ENCODE data around the gene GOLGA1. TPM values are rescaled to one million over a fixed set of nuclear protein-coding genes. Genes with fewer than 3 reads are reported as not detected.
"Not testable (repeated sequence)": the region's sequence is repeated elsewhere in the genome, so short reads cannot be mapped to it uniquely, and the experiment has no call there.

Gene GOLGA1, protein sequence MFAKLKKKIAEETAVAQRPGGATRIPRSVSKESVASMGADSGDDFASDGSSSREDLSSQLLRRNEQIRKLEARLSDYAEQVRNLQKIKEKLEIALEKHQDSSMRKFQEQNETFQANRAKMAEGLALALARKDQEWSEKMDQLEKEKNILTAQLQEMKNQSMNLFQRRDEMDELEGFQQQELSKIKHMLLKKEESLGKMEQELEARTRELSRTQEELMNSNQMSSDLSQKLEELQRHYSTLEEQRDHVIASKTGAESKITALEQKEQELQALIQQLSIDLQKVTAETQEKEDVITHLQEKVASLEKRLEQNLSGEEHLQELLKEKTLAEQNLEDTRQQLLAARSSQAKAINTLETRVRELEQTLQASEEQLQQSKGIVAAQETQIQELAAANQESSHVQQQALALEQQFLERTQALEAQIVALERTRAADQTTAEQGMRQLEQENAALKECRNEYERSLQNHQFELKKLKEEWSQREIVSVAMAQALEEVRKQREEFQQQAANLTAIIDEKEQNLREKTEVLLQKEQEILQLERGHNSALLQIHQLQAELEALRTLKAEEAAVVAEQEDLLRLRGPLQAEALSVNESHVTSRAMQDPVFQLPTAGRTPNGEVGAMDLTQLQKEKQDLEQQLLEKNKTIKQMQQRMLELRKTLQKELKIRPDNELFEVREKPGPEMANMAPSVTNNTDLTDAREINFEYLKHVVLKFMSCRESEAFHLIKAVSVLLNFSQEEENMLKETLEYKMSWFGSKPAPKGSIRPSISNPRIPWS
- 10 to 100 TPM; 22.5 to 24.0 TPM for total RNA-seq

DNA sequence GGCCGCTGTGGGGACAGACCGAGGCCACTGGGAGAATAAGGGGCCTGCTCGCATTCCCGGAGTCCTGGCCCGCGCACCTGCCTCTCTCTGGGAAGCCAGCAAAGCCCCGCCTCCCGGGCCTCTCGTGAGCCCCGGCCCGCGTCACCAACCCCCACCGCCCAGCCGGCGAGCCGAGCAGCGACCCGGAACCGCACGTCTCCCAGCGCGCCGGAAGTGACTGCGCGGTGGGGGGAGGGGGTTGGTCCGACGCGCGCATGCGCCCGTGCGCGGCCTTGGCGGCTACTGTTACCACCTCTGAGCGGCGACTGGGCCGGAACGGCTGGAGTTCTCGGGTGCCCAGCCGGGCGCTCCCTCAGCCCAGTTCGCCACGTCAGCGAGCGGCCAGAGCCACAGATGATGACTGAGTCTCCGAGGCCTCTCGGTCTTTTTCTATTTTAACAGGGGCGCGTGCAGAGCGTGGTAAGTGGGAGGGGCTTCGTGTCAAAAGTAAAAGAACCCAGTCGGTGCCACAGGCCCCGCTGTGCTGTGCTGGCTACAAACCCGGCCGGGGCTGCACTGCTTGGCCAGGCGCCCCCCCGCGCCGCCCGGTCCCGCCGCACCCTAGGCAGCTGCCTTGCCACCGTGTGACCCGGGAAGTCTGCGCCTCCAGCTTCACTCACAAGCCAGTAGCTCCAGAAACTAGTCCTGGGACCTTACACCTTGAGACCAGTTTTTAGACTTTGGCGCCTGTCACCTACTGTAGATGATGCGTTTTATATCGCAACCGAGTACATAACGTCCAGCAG, at the start of gene GOLGA1:
Gene GOLGA1 (minus strand): TSS at position 190 of the 785 bp plus-strand sequence. CDS start 2,372 bp downstream, outside the sequence.
- Mint-ChIP-seq H3K9me3 (no peaks in the 10 kb centered on the region), H3K36me3 (ENCODE audit: insufficient read depth in 2 of 2) (peaks cover 2 to 4% of the 10 kb centered on the region in 2 donors), H3K4me1 (ENCODE audit: low read depth) (peaks cover 29% of the 10 kb centered on the region), H3K4me3 (peak within 1 kb of the TSS; percentile 85 to 99), H3K27ac (peak within 1 kb of the TSS; percentile 100), H3K27me3 (ENCODE audit: low read depth) (no peaks in the 10 kb centered on the region)
- peak; percentile 90 to 91 for ATAC-seq (replicated peaks in 1 of 2)
- DNase-seq: peak; percentile 93 to 95

DNA sequence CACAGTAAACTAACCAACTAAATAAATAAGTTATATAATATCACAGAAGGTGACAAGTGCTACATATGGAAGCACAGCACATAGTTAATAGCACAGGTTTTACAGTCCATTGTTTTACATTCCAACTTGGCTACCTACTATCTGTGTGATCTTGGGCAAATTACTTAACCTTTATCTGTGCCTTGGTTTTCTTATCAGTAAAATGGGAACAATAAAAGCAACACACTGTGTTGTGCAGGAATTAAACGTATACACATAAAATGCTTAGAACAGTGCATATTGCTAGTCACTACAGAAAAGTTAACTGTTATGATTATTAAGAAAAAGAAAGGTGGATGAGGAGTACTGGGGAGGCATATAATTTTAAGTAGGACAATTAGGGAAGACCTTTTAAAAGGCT, 42.8 kb upstream of the GOLGA1 start:
- no peak for DNase-seq
- H3K4me1 Mint-ChIP-seq (ENCODE audit: low read depth): no peaks in the 10 kb centered on the region
- no peaks in the 10 kb centered on the region for H3K27me3 Mint-ChIP-seq (ENCODE audit: low read depth)
- ATAC-seq (replicated peaks in 1 of 2): no peak
- no peak overlapping the region for H3K27ac Mint-ChIP-seq
- no peaks in the 10 kb centered on the region for H3K9me3 Mint-ChIP-seq
- H3K36me3 Mint-ChIP-seq (ENCODE audit: insufficient read depth in 2 of 2): peaks cover 0 to 9% of the 10 kb centered on the region in 2 donors
- no peak overlapping the region for H3K4me3 Mint-ChIP-seq

DNA sequence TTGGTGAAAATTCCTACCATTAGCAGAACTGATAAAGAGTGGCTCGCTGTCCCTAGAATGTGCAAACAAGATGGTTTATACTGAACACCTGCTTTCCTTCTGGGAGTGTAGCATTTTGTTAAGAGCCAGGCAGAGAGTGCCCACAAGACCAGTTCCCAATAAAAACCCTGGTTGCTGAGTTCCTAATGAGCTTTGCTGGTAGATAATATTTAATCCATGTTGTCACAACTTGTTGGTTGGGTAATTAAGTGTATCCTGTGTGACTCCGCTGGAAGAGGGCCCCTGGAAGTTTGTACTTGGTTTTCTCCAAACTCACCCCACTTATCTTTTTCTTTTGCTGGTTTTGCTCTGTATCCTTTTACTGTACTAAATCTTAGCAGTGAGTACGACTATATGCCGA, 39.5 kb upstream of the GOLGA1 start:
- peaks cover 0 to 6% of the 10 kb centered on the region in 2 donors for H3K36me3 Mint-ChIP-seq (ENCODE audit: insufficient read depth in 2 of 2)
- H3K4me1 Mint-ChIP-seq (ENCODE audit: low read depth): no peaks in the 10 kb centered on the region
- no peaks in the 10 kb centered on the region for H3K27me3 Mint-ChIP-seq (ENCODE audit: low read depth)
- no peak overlapping the region for H3K4me3 Mint-ChIP-seq
- no peak for ATAC-seq (replicated peaks in 1 of 2)
- DNase-seq: no peak
- no peak overlapping the region for H3K27ac Mint-ChIP-seq
- no peaks in the 10 kb centered on the region for H3K9me3 Mint-ChIP-seq

DNA sequence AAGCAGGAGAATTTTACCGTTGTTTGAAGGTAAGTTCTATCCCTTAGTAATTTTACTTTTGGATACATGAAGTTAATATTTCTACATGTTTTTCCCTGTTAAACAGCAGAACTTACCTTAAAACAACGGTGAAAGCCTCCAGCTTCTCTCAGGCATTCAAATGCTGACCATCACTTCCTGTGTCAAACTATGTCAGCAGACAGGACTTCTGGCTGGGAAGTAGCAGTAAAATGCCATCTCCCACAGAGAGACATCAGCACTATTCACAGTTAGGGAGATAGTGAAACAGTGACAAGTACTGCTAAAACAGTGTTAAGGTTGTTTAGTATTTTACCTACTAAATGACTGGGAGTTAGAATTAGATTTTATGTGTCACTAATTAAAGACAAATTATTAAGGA, 34.2 kb upstream of the GOLGA1 start:
- H3K9me3 Mint-ChIP-seq: peaks cover 0 to 1% of the 10 kb centered on the region in 2 donors
- H3K27ac Mint-ChIP-seq: no peak overlapping the region
- H3K4me3 Mint-ChIP-seq: no peak overlapping the region
- DNase-seq (no peak), ATAC-seq (replicated peaks in 1 of 2) (no peak)
- no peaks in the 10 kb centered on the region for H3K27me3 Mint-ChIP-seq (ENCODE audit: low read depth)
- H3K4me1 Mint-ChIP-seq (ENCODE audit: low read depth): peaks cover 18% of the 10 kb centered on the region
- peaks cover 4 to 10% of the 10 kb centered on the region in 2 donors for H3K36me3 Mint-ChIP-seq (ENCODE audit: insufficient read depth in 2 of 2)

DNA sequence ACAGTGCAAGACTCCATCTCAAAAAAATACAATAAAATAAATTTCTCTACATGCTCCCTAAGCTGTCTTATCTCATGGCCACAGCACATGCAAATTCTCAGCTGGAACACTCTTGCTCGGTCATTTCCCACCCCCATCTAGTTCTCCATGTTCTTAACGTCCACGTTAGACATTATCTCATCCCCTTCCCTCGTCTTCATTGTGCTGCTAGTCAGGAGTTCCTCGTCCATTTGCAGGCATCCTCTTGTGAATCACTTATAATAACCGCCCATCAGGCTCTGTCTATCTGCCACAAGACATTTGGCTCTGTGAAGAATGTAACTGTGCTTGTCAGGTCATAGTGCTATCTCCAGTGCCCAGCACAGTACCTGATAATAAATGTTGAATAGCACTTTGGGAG, 32.9 kb upstream of the GOLGA1 start:
- no peaks in the 10 kb centered on the region for H3K27me3 Mint-ChIP-seq (ENCODE audit: low read depth)
- H3K9me3 Mint-ChIP-seq: peaks cover 0 to 1% of the 10 kb centered on the region in 2 donors
- H3K4me1 Mint-ChIP-seq (ENCODE audit: low read depth): peaks cover 18% of the 10 kb centered on the region
- DNase-seq (no peak), ATAC-seq (replicated peaks in 1 of 2) (no peak)
- H3K4me3 Mint-ChIP-seq: no peak overlapping the region
- H3K27ac Mint-ChIP-seq: no peak overlapping the region
- H3K36me3 Mint-ChIP-seq (ENCODE audit: insufficient read depth in 2 of 2): peaks cover 5 to 10% of the 10 kb centered on the region in 2 donors

DNA sequence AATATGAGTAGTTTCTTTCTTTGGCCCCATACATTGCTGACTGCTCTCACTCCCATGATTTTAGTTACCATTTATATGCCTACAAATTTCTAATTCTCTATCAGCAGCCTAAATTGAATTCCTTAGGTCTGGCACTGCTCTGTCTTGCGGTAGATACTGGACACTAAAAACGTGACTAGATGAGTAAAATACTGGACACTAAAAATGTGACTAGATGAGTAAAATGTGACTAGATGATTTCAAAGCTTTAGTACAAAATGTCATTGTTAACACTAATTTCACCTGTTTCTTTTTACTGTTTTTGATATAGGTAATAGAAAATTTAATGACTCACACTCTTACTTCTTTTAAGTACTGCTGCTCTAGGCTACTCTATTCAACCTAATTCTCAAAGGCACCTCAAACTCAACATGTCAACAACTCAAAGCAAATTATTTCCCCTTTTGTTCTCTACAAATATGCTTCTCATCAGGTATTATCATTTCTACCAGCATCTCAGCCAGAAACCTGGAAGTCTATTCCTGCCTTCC, 31.4 kb upstream of the GOLGA1 start:
- H3K27me3 Mint-ChIP-seq (ENCODE audit: low read depth): no peaks in the 10 kb centered on the region
- ATAC-seq (replicated peaks in 1 of 2): peak; percentile 29 to 71
- peak overlapping the region; percentile 0 for H3K27ac Mint-ChIP-seq
- peaks cover 0 to 1% of the 10 kb centered on the region in 2 donors for H3K9me3 Mint-ChIP-seq
- peaks cover 18% of the 10 kb centered on the region for H3K4me1 Mint-ChIP-seq (ENCODE audit: low read depth)
- H3K36me3 Mint-ChIP-seq (ENCODE audit: insufficient read depth in 2 of 2): peaks cover 5 to 10% of the 10 kb centered on the region in 2 donors
- no peak for DNase-seq
- H3K4me3 Mint-ChIP-seq: no peak overlapping the region

DNA sequence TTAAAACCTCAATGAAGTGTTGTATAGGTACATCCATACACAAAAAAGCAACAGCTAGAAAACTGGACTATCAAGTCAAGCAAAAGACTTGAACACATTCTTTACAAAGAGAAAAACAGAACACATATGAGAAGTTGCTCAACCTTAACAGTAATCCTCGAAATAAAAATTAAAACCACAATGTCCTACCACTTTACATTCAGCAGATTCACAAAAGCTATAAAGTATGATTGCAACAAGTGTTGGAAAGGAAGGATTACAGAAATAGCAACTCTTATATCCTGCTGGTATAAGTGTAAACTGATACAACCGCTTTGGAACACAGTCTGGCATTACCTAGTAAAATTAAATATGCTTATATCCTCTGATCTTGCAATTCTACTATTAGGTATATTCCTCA, 28.5 kb upstream of the GOLGA1 start:
- no peak overlapping the region for H3K27ac Mint-ChIP-seq
- no peak for DNase-seq
- ATAC-seq (replicated peaks in 1 of 2): no peak
- no peaks in the 10 kb centered on the region for H3K27me3 Mint-ChIP-seq (ENCODE audit: low read depth)
- peaks cover 0 to 1% of the 10 kb centered on the region in 2 donors for H3K9me3 Mint-ChIP-seq
- H3K4me3 Mint-ChIP-seq: no peak overlapping the region
- peaks cover 42% of the 10 kb centered on the region for H3K4me1 Mint-ChIP-seq (ENCODE audit: low read depth)
- peaks cover 5 to 8% of the 10 kb centered on the region in 2 donors for H3K36me3 Mint-ChIP-seq (ENCODE audit: insufficient read depth in 2 of 2)

DNA sequence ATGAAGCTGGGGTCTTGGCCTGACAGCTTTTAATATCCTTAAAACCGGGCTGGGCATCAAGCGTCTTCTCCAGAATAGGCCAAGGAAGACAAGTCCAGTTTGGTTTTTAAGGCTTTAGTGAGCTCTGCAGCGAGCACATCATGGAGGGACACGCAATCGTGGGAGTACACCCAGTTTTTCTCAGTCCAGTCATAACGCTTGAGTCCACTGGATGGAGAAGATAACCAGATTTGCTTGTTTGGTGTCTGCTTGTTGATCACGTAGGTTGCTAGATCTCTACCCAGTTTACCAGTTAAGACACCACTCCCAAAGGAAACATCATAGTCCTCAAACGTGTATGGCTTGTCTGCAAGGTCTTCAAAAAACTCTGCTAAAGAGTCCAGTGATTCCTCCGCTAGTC, 27.4 kb upstream of the GOLGA1 start:
- Mint-ChIP-seq H3K27me3 (ENCODE audit: low read depth) (no peaks in the 10 kb centered on the region), H3K36me3 (ENCODE audit: insufficient read depth in 2 of 2) (peaks cover 2 to 4% of the 10 kb centered on the region in 2 donors), H3K9me3 (no peaks in the 10 kb centered on the region), H3K4me3 (no peak overlapping the region), H3K4me1 (ENCODE audit: low read depth) (peaks cover 38% of the 10 kb centered on the region), H3K27ac (no peak overlapping the region)
- DNase-seq: no peak
- no peak for ATAC-seq (replicated peaks in 1 of 2)

DNA sequence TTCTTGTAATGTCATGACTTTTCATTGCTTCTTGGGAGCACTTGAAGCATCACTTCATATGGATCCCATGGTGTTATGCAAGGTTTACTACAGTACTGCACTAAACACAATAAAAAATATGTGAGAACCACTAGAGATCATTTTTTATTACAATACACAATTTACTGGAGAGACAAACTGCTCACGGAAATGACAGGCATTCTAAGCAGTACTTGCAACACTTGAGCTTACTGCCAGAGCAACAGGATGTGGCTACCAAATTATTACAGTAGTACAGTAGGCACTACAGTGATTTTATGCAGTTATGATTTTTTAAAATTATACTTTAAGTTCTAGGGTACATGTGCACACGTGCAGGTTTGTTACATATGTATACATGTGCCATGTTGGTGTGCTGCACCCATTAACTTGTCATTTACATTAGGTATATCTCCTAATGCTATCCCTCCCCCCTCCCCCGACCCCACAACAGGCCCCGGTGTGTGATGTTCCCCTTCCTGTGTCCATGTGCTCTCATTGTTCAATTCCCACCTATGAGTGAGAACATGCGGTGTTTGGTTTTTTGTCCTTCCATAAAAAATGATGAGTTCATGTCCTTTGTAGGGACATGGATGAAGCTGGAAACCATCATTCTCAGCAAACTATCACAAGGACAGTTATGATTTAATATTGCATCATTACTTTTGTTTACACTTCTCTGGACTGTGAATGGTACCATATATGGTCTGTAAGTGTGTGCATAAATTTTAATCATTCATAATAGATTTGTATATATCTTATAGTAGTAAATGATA, 25.1 kb upstream of the GOLGA1 start:
- DNase-seq (peak; percentile 10 to 27), ATAC-seq (replicated peaks in 1 of 2) (peak; percentile 88 to 96)
- H3K27ac Mint-ChIP-seq: peak overlapping the region; percentile 98
- H3K4me1 Mint-ChIP-seq (ENCODE audit: low read depth): peaks cover 28% of the 10 kb centered on the region
- not testable (repeated sequence) for H3K36me3 Mint-ChIP-seq (ENCODE audit: insufficient read depth in 2 of 2); H3K27me3 Mint-ChIP-seq (ENCODE audit: low read depth); H3K9me3 Mint-ChIP-seq
- peak overlapping the region; percentile 53 to 83 for H3K4me3 Mint-ChIP-seq

DNA sequence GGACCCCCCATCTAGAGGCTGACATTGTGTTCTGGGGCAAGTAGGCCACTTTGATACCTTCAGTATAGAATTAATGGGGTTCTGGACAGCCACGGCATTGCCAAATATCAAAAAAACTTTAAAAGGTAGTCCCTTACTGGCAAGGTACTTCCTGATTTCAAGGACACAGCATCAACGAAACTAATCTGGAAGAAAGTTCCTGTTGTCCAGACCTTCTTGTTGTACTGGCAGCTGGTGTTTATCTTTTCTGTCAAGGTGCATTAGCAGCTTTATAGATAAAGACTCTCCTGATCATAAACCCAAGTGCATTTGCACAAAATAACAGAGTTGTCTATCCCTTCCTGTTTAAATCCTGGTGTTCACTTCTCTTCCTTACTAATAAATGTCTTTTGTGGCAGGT, 23.7 kb upstream of the GOLGA1 start:
- DNase-seq: no peak
- no peaks in the 10 kb centered on the region for H3K27me3 Mint-ChIP-seq (ENCODE audit: low read depth)

DNA sequence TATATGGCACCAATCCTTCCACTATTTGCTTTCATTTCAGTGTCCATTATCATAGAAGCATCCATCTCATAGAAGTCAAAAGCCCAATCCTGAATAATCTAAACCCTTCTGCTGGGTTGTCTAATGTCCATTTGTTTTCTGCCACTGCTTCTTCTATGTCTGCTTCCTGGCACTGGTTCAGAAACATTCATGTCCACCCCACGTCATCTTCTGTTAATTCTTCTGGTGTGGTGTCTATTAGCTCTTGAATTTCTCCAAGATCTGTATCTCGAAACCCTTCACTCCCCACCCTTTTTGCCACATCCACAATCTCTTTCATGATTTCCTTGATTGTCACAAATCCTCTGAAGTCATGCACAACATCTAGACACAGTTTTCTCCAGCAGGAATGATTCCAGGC, 23.2 kb upstream of the GOLGA1 start:
- DNase-seq: no peak
- Mint-ChIP-seq H3K36me3 (ENCODE audit: insufficient read depth in 2 of 2) (no peaks in the 10 kb centered on the region), H3K4me1 (ENCODE audit: low read depth) (peaks cover 28% of the 10 kb centered on the region), H3K27me3 (ENCODE audit: low read depth) (no peaks in the 10 kb centered on the region), H3K4me3 (no peak overlapping the region), H3K9me3 (no peaks in the 10 kb centered on the region), H3K27ac (peak overlapping the region; percentile 98)
- ATAC-seq (replicated peaks in 1 of 2): no peak

More for the DNA sequence above, 23.7 kb upstream of the GOLGA1 start:
- H3K9me3 Mint-ChIP-seq: no peaks in the 10 kb centered on the region
- H3K4me3 Mint-ChIP-seq: peak overlapping the region in 1 of 2 donors; percentile 58
- peak overlapping the region; percentile 98 for H3K27ac Mint-ChIP-seq
- H3K4me1 Mint-ChIP-seq (ENCODE audit: low read depth): peaks cover 28% of the 10 kb centered on the region
- H3K36me3 Mint-ChIP-seq (ENCODE audit: insufficient read depth in 2 of 2): no peaks in the 10 kb centered on the region
- ATAC-seq (replicated peaks in 1 of 2): no peak

DNA sequence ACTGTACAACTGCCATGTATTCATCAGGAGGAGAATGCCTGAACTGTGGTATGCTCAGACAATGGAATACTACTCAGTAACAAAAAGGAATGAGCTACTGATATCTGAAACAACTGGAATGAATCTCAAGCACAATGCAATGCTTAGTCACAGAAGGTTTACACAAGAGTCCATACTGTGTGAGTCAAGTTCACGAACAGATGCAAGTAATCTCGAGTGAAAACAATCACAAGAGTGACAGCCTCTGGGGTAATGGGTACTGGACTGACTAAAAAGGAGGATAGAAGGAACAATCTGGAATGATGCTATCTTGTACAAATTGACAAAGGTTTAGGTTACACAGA, 19.5 kb upstream of the GOLGA1 start:
- no peaks in the 10 kb centered on the region for H3K27me3 Mint-ChIP-seq (ENCODE audit: low read depth)
- no peak for ATAC-seq (replicated peaks in 1 of 2)

More for the DNA sequence above, 19.5 kb upstream of the GOLGA1 start:
- Mint-ChIP-seq H3K27ac (no peak overlapping the region), H3K4me3 (no peak overlapping the region), H3K36me3 (ENCODE audit: insufficient read depth in 2 of 2) (no peaks in the 10 kb centered on the region), H3K9me3 (no peaks in the 10 kb centered on the region), H3K4me1 (ENCODE audit: low read depth) (peaks cover 14% of the 10 kb centered on the region)
- DNase-seq: no peak

Measured in activated T-cell treated with anti-CD3 and anti-CD28 coated beads, Interleukin-2, amount 50 U/mL, for 72 hours (primary cell).